Measurements from ENCODE around the gene KCND2. TPM values are rescaled to one million over a fixed set of nuclear protein-coding genes. Genes with fewer than 3 reads are reported as not detected.

KCND2 gene
- polyA plus RNA-seq, 3 donors, result not detected

- no peaks in the 10 kb centered on the region for H3K79me2 ChIP-seq (ENCODE audit: insufficient read depth, low read length)
- TF ChIP-seq CTCF (IDR thresholded peaks at IDR 0.05), result no peak
Observed at GRCh38 chr7:120794106-120794729, 521.2 kb downstream of the KCND2 start.

DNA sequence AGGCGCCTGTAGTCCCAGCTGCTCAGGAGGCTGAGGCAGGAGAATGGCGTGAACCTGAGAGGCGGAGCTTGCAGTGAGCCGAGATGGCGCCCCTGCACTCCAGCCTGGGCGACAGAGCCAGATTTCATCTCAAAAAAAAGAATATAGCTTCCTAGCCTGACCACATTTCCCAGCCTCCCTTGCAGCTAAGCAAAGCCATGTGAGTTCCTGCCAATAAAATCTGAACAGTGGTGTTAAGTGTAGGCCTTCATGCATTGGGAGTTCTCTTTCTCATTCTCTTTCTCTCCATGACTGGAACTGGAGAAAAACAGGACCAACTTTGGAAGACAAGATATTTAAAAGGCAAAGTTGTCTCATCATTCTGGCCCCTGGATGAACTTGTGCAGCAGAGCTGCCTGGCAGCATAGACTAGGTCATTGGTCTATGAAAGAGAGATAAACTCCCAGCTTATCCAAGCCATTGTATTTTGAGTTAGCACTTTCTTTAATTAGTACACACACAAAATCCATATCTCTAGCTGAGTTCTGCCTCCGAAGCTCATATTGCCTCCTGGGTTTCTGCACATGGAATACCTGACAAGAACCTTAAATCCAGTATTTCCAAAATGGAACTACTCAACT is 524.2 kb downstream of the KCND2 start:
- no peak overlapping the region for H3K9ac ChIP-seq (ENCODE audit: insufficient read depth, low read length, poor library complexity, severe bottlenecking)
- H4K20me1 ChIP-seq (ENCODE audit: insufficient read depth, low read length), result no peaks in the 10 kb centered on the region
- DNase-seq, result no peak
- H3K27ac ChIP-seq (ENCODE audit: low read depth in 1 of 2, low read length in 2 of 2), result no peak overlapping the region
- no peaks in the 10 kb centered on the region for H3K36me3 Mint-ChIP-seq
- no peak overlapping the region for H3K27ac Mint-ChIP-seq
- H2AFZ ChIP-seq (ENCODE audit: insufficient read depth, low read depth, low read length, poor library complexity, severe bottlenecking), result no peak overlapping the region
- no peaks in the 10 kb centered on the region for H3K9me3 ChIP-seq (replicated peaks in 1 of 2; ENCODE audit: control insufficient read depth in 1 of 2, insufficient read depth in 1 of 2, low read length in 2 of 2)
- WGBS (ENCODE audit: insufficient coverage), result 93% methylated on average over 5 of the region's 7 CpGs
- H3K4me2 ChIP-seq (replicated peaks; ENCODE audit: extremely low read depth, low read length, poor library complexity, severe bottlenecking), result no peak overlapping the region
- TF ChIP-seq CTCF (IDR thresholded peaks at IDR 0.05), result no peak
- peaks cover 0 to 5% (median 1%) of the 10 kb centered on the region in 3 donors for H3K27me3 Mint-ChIP-seq (ENCODE audit: low read depth in 3 of 3)
- H3K79me2 ChIP-seq (ENCODE audit: insufficient read depth, low read length), result no peaks in the 10 kb centered on the region
- no peaks in the 10 kb centered on the region for H3K4me1 ChIP-seq (ENCODE audit: control insufficient read depth in 1 of 2, insufficient read depth in 2 of 2, low read length in 2 of 2)
- no peaks in the 10 kb centered on the region for H3K27me3 ChIP-seq (ENCODE audit: control insufficient read depth in 2 of 2, insufficient read depth in 2 of 2, low read length in 2 of 2)
- H3K4me3 Mint-ChIP-seq, result no peak overlapping the region
- H3K4me3 ChIP-seq (replicated peaks in 1 of 3; ENCODE audit: low read depth in 2 of 3, low read length in 3 of 3), result no peak overlapping the region
- H3K36me3 ChIP-seq (replicated peaks in 1 of 2; ENCODE audit: control insufficient read depth in 1 of 2, insufficient read depth in 2 of 2, low read length in 2 of 2), result no peaks in the 10 kb centered on the region
- intact Hi-C loops (cut with micrococcal nuclease), result loop anchor here in 1 of 2 donors (10.0 kb wide), 2 partner anchors 128 to 308 kb away; no protein-coding TSS in a partner anchor
- peaks cover 0 to 2% (median 0%) of the 10 kb centered on the region in 7 donors for H3K9me3 Mint-ChIP-seq
- no peaks in the 10 kb centered on the region for H3K4me1 Mint-ChIP-seq

More at GRCh38 chr7:120794106-120794729, 521.2 kb downstream of the KCND2 start:
- H3K27ac ChIP-seq (ENCODE audit: low read depth in 1 of 2, low read length in 2 of 2), result no peak overlapping the region
- no peaks in the 10 kb centered on the region for H3K9me3 ChIP-seq (replicated peaks in 1 of 2; ENCODE audit: control insufficient read depth in 1 of 2, insufficient read depth in 1 of 2, low read length in 2 of 2)
- Mint-ChIP-seq H3K27ac (no peak overlapping the region), H3K4me3 (no peak overlapping the region), H3K36me3 (no peaks in the 10 kb centered on the region), H3K9me3 (peaks cover 0 to 2% (median 0%) of the 10 kb centered on the region in 7 donors), H3K4me1 (no peaks in the 10 kb centered on the region), H3K27me3 (ENCODE audit: low read depth in 3 of 3) (peaks cover 0 to 6% (median 3%) of the 10 kb centered on the region in 3 donors)
- H2AFZ ChIP-seq (ENCODE audit: insufficient read depth, low read depth, low read length, poor library complexity, severe bottlenecking), result no peak overlapping the region
- H4K20me1 ChIP-seq (ENCODE audit: insufficient read depth, low read length), result no peaks in the 10 kb centered on the region
- H3K4me3 ChIP-seq (replicated peaks in 1 of 3; ENCODE audit: low read depth in 2 of 3, low read length in 3 of 3), result no peak overlapping the region
- no CpG with 5 or more reads among the region's 4 CpGs for WGBS (ENCODE audit: insufficient coverage)
- no peaks in the 10 kb centered on the region for H3K4me1 ChIP-seq (ENCODE audit: control insufficient read depth in 1 of 2, insufficient read depth in 2 of 2, low read length in 2 of 2)
- no peaks in the 10 kb centered on the region for H3K36me3 ChIP-seq (replicated peaks in 1 of 2; ENCODE audit: control insufficient read depth in 1 of 2, insufficient read depth in 2 of 2, low read length in 2 of 2)
- DNase-seq, result no peak
- no peak overlapping the region for H3K4me2 ChIP-seq (replicated peaks; ENCODE audit: extremely low read depth, low read length, poor library complexity, severe bottlenecking)
- intact Hi-C loops (cut with micrococcal nuclease), result loop anchor here in 1 of 2 donors (10.0 kb wide), 2 partner anchors 131 to 311 kb away; no protein-coding TSS in a partner anchor
- no peak overlapping the region for H3K9ac ChIP-seq (ENCODE audit: insufficient read depth, low read length, poor library complexity, severe bottlenecking)
- no peaks in the 10 kb centered on the region for H3K27me3 ChIP-seq (ENCODE audit: control insufficient read depth in 2 of 2, insufficient read depth in 2 of 2, low read length in 2 of 2)

All from CD14-positive monocyte (primary cell).